NCI-H460 (cell line): ENCODE measurements around the gene CEP164. TPM values are rescaled to one million over a fixed set of nuclear protein-coding genes. Genes with fewer than 3 reads are reported as not detected.
"Not testable (repeated sequence)": the region's sequence is repeated elsewhere in the genome, so short reads cannot be mapped to it uniquely, and the experiment has no call there.

ENCODE experiments used
- DNase-seq: peaks from one replicate; pipeline ENCODE4 v3.0.0-alpha.2; 2016; ENCODE audit warnings: low read depth; ENCODE audit errors: extremely low read depth
- total RNA-seq: library from RNA; depleted of rRNA; stranded (reverse); fragments of >200 nt; shearing (Covaris generic); gene quantifications from 2 replicates; pipeline ENCODE4 v1.2.3, GENCODE V29; 2014

Gene CEP164
- total RNA-seq, 1 experiment from 2014 or later = 30.3 TPM

- DNase-seq = no peak
These were observed 64.5 kb downstream of the CEP164 start for GRCh38 chr11:117392001-117392690.

GRCh38 chr11:117392979-117393378 lies 65.3 kb downstream of the CEP164 start:
- DNase-seq = no peak

GRCh38 chr11:117394221-117394925 lies 66.7 kb downstream of the CEP164 start:
- DNase-seq = no peak

GRCh38 chr11:117395476-117395875 lies 67.8 kb downstream of the CEP164 start:
- DNase-seq = no peak

GRCh38 chr11:117396970-117397369 lies 69.3 kb downstream of the CEP164 start:
- DNase-seq = no peak

- DNase-seq = not testable (repeated sequence)
These were observed 71.0 kb downstream of the CEP164 start for GRCh38 chr11:117398618-117399017.

GRCh38 chr11:117399100-117399840 lies 71.6 kb downstream of the CEP164 start:
- not testable (repeated sequence) for DNase-seq

- DNase-seq = not testable (repeated sequence)
These were observed 78.2 kb downstream of the CEP164 start for GRCh38 chr11:117405898-117406297.

GRCh38 chr11:117407016-117407415 lies 79.4 kb downstream of the CEP164 start:
- no peak for DNase-seq

GRCh38 chr11:117408356-117408755 lies 80.7 kb downstream of the CEP164 start:
- DNase-seq = no peak

- DNase-seq = no peak
These were observed 81.9 kb downstream of the CEP164 start for GRCh38 chr11:117409511-117409910.

- DNase-seq = no peak
These were observed 82.6 kb downstream of the CEP164 start for GRCh38 chr11:117410238-117410637.

- no peak for DNase-seq
These were observed 83.4 kb downstream of the CEP164 start for GRCh38 chr11:117410861-117411710.

GRCh38 chr11:117411736-117412135 lies 84.1 kb downstream of the CEP164 start:
- DNase-seq = no peak

- DNase-seq = no peak
These were observed 84.5 kb downstream of the CEP164 start for GRCh38 chr11:117412176-117412575.

- DNase-seq = no peak
These were observed 85.1 kb downstream of the CEP164 start for GRCh38 chr11:117412653-117413275.

GRCh38 chr11:117413616-117414015 lies 86.0 kb downstream of the CEP164 start:
- DNase-seq = no peak

GRCh38 chr11:117414724-117415123 lies 87.1 kb downstream of the CEP164 start:
- no peak for DNase-seq

GRCh38 chr11:117415358-117415896 lies 87.8 kb downstream of the CEP164 start:
- DNase-seq = no peak

GRCh38 chr11:117417342-117417741 lies 89.7 kb downstream of the CEP164 start:
- DNase-seq = no peak
